ENCODE data around the gene ITK.

DNA sequence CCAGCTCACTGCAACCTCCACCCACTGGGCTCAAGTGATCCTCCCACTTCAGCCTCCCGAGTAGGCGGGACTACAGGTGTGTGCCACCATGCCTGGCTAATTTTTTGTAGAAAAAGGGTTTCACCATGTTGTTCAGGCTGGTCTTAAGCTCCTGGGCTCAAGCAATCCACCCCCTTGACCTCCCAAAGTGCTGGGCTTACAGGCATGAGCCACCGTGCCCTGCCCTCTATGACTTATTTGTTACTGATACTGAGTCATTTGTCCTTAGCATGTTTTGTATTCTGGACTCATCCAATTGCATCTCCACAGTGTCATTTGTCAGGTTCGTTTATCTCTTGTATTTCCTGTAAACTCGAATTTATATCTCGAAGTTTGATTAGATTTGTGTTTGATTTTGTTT lies 2.7 kb upstream of the ITK start:
- TF ChIP-seq, protein P1, sequence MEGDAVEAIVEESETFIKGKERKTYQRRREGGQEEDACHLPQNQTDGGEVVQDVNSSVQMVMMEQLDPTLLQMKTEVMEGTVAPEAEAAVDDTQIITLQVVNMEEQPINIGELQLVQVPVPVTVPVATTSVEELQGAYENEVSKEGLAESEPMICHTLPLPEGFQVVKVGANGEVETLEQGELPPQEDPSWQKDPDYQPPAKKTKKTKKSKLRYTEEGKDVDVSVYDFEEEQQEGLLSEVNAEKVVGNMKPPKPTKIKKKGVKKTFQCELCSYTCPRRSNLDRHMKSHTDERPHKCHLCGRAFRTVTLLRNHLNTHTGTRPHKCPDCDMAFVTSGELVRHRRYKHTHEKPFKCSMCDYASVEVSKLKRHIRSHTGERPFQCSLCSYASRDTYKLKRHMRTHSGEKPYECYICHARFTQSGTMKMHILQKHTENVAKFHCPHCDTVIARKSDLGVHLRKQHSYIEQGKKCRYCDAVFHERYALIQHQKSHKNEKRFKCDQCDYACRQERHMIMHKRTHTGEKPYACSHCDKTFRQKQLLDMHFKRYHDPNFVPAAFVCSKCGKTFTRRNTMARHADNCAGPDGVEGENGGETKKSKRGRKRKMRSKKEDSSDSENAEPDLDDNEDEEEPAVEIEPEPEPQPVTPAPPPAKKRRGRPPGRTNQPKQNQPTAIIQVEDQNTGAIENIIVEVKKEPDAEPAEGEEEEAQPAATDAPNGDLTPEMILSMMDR (IDR thresholded peaks at IDR 0.05), result no peak
- no peak for TF ChIP-seq POLR2AphosphoS5 (IDR thresholded peaks at IDR 0.05)
- TF ChIP-seq POLR2A (IDR thresholded peaks at IDR 0.05), result no peak

Data from breast epithelium (tissue), 3 donors.